ENCODE measurements around the gene BNIP5.
"Not testable (repeated sequence)": the region's sequence is repeated elsewhere in the genome, so short reads cannot be mapped to it uniquely, and the experiment has no call there.

Gene BNIP5

GRCh38 chr6:36367743-36368142, 31.1 kb upstream of the BNIP5 start:
- DNase-seq (ENCODE audit: low read depth in 4 of 4, low spot score in 1 of 4): no peak

GRCh38 chr6:36364669-36365479, 28.2 kb upstream of the BNIP5 start:
- DNase-seq (ENCODE audit: low read depth in 4 of 4, low spot score in 1 of 4): no peak

- not testable (repeated sequence) for DNase-seq (ENCODE audit: low read depth in 4 of 4, low spot score in 1 of 4)
These were observed 27.5 kb upstream of the BNIP5 start for GRCh38 chr6:36364061-36364635.

- DNase-seq (ENCODE audit: low read depth in 4 of 4, low spot score in 1 of 4): not testable (repeated sequence)
These were observed 26.7 kb upstream of the BNIP5 start for GRCh38 chr6:36363371-36363752.

GRCh38 chr6:36362551-36363370, 26.1 kb upstream of the BNIP5 start:
- DNase-seq (ENCODE audit: low read depth in 4 of 4, low spot score in 1 of 4): no peak

GRCh38 chr6:36361071-36361470, 24.4 kb upstream of the BNIP5 start:
- no peak for DNase-seq (ENCODE audit: low read depth in 4 of 4, low spot score in 1 of 4)

GRCh38 chr6:36360241-36361054, 23.8 kb upstream of the BNIP5 start:
- DNase-seq (ENCODE audit: low read depth in 4 of 4, low spot score in 1 of 4): peak; percentile 35 to 64 (median 53)

- DNase-seq (ENCODE audit: low read depth in 4 of 4, low spot score in 1 of 4): no peak
These were observed 21.7 kb upstream of the BNIP5 start for GRCh38 chr6:36358226-36358915.

- no peak for DNase-seq (ENCODE audit: low read depth in 4 of 4, low spot score in 1 of 4)
These were observed 21.2 kb upstream of the BNIP5 start for GRCh38 chr6:36357872-36358225.

- DNase-seq (ENCODE audit: low read depth in 4 of 4, low spot score in 1 of 4): no peak
These were observed 19.1 kb upstream of the BNIP5 start for GRCh38 chr6:36355819-36356218.

- no peak for DNase-seq (ENCODE audit: low read depth in 4 of 4, low spot score in 1 of 4)
These were observed 16.8 kb upstream of the BNIP5 start for GRCh38 chr6:36353411-36353915.

GRCh38 chr6:36352477-36353157, 15.9 kb upstream of the BNIP5 start:
- DNase-seq (ENCODE audit: low read depth in 4 of 4, low spot score in 1 of 4): no peak

GRCh38 chr6:36350681-36351571, 14.2 kb upstream of the BNIP5 start:
- no peak for DNase-seq (ENCODE audit: low read depth in 4 of 4, low spot score in 1 of 4)

- no peak for DNase-seq (ENCODE audit: low read depth in 4 of 4, low spot score in 1 of 4)
These were observed 13.4 kb upstream of the BNIP5 start for GRCh38 chr6:36350082-36350481.

- DNase-seq (ENCODE audit: low read depth in 4 of 4, low spot score in 1 of 4): no peak
These were observed 12.6 kb upstream of the BNIP5 start for GRCh38 chr6:36349240-36349639.

GRCh38 chr6:36347621-36348020, 10.9 kb upstream of the BNIP5 start:
- DNase-seq (ENCODE audit: low read depth in 4 of 4, low spot score in 1 of 4): no peak

- DNase-seq (ENCODE audit: low read depth in 4 of 4, low spot score in 1 of 4): no peak
These were observed 10.0 kb upstream of the BNIP5 start for GRCh38 chr6:36346486-36347273.
